HepG2 (cell line): ENCODE measurements around the gene TNRC18. TPM values are rescaled to one million over a fixed set of nuclear protein-coding genes. Genes with fewer than 3 reads are reported as not detected.

Experiments
- CREBL2 ChIP-seq: sonication (generic); formaldehyde crosslinking; IDR thresholded peaks from 2 replicates; pipeline ENCODE4 v1.8.1; 2023; ENCODE audit warnings: missing genetic modification reagents, mild to moderate bottlenecking, borderline replicate concordance
- FOXO4 ChIP-seq: sonication (generic); formaldehyde crosslinking; conservative IDR thresholded peaks from 2 replicates; pipeline ENCODE4 v1.8.1; 2023; ENCODE audit warnings: missing genetic modification reagents
- KLF13 ChIP-seq: sonication (generic); formaldehyde crosslinking; IDR thresholded peaks from 2 replicates; pipeline ENCODE4 v1.4.0; 2020; ENCODE audit warnings: mild to moderate bottlenecking, missing genetic modification reagents
- MLLT10 ChIP-seq: sonication (generic); formaldehyde crosslinking; IDR thresholded peaks from 2 replicates; pipeline ENCODE4 v1.4.0; 2020; ENCODE audit warnings: missing genetic modification reagents
- PBX2 ChIP-seq: IDR thresholded peaks from 2 replicates; pipeline ENCODE4 v1.6.1; 2016; ENCODE audit warnings: control low read depth
- SAFB2 ChIP-seq: sonication (generic); formaldehyde crosslinking; IDR thresholded peaks from 2 replicates; pipeline ENCODE4 v1.5.1; 2020; ENCODE audit warnings: missing genetic modification reagents, low read depth, mild to moderate bottlenecking, borderline replicate concordance
- TGIF2 ChIP-seq: IDR thresholded peaks from 2 replicates; pipeline ENCODE4 v1.6.1; 2016; ENCODE audit warnings: control low read depth, missing compliant biosample characterization
- TIGD3 ChIP-seq: sonication (generic); formaldehyde crosslinking; IDR thresholded peaks from 2 replicates; pipeline ENCODE4 v1.5.1; 2020; ENCODE audit warnings: mild to moderate bottlenecking, missing genetic modification reagents, borderline replicate concordance
- USF2 ChIP-seq, 2 experiments: sonication (generic) in 1 of 2; formaldehyde crosslinking in 1 of 2; IDR thresholded peaks; 2 replicates each; pipeline versions ENCODE4 v1.5.1 to v1.6.1; 2011 to 2020; ENCODE audit warnings: borderline replicate concordance in 1 of 2, low read depth in 1 of 2, low read length in 1 of 2, mild to moderate bottlenecking in 1 of 2, missing genetic modification reagents in 1 of 2, moderate library complexity in 1 of 2
- ZBTB2 ChIP-seq: sonication (generic); formaldehyde crosslinking; IDR thresholded peaks from 2 replicates; pipeline ENCODE4 v1.8.0; 2022; ENCODE audit warnings: low read depth, missing genetic modification reagents
- ZMYM3 ChIP-seq: sonication (generic); formaldehyde crosslinking; IDR thresholded peaks from 2 replicates; pipeline ENCODE4 v1.5.1; 2020; ENCODE audit warnings: mild to moderate bottlenecking, missing genetic modification reagents
- ZNF275 ChIP-seq: sonication (generic); formaldehyde crosslinking; IDR thresholded peaks from 2 replicates; pipeline ENCODE4 v1.8.0; 2022; ENCODE audit warnings: missing genetic modification reagents, mild to moderate bottlenecking, inconsistent platforms, borderline replicate concordance
- ZNF484 ChIP-seq: sonication (generic); formaldehyde crosslinking; IDR thresholded peaks from 2 replicates; pipeline ENCODE4 v1.5.1; 2020; ENCODE audit warnings: mild to moderate bottlenecking, low read depth, missing genetic modification reagents, borderline replicate concordance
- polyA plus RNA-seq, 8 experiments: library from polyadenylated mRNA; depleted of rRNA in 3 of 8; stranded (reverse) in 7 of 8; unstranded in 1 of 8; fragments of >200 nt; fragmentation: Illumina TruSeq in 4 of 8; extraction: Trizol in 4 of 8; gene quantifications; 2 replicates each; pipeline versions ENCODE4 v1.2.1 to v1.2.3, GENCODE V29; 2011 to 2016; ENCODE audit warnings: low read depth in 4 of 8, missing spikeins in 1 of 8, mixed read lengths in 1 of 8; ENCODE audit not compliant: insufficient read depth in 1 of 8
- total RNA-seq, 5 experiments: library from RNA; depleted of rRNA; stranded (reverse); fragments of >200 nt; fragmentation: Illumina TruSeq; extraction: Trizol; gene quantifications; 2 replicates each; pipeline ENCODE4 v1.2.3, GENCODE V29; 2016; ENCODE audit warnings: low read depth in 1 of 5
- TF ChIP-seq, protein P1 (sequence below): sonication (generic); formaldehyde crosslinking; IDR thresholded peaks from 2 replicates; pipeline ENCODE4 v1.8.0; 2022; ENCODE audit warnings: mild to moderate bottlenecking, missing genetic modification reagents

The TNRC18 gene
- total and polyA plus RNA-seq, 2 of the 13 experiments (the other 11 are each of a cell fraction or from before 2014, with no cell fraction given), result 11.7 to 17.4 TPM

GRCh38 chr7:5303061-5303460, 120.6 kb downstream of the TNRC18 start (continued):
- TF ChIP-seq ZNF275 (CRISPR knock-in tag) (no peak), ZNF484 (no peak), USF2 (IDR thresholded peaks at IDR 0.05; ENCODE audit: low read depth, low read length) (no peak), USF2 (CRISPR knock-in tag; IDR thresholded peaks at IDR 0.05; ENCODE audit: borderline replicate concordance) (no peak), TGIF2 (CRISPR knock-in tag) (no peak), CREBL2 (no peak), KLF13 (CRISPR knock-in tag) (no peak), ZBTB2 (CRISPR knock-in tag) (no peak), FOXO4 (CRISPR knock-in tag) (no peak), TIGD3 (no peak), ZMYM3 (CRISPR knock-in tag) (no peak), MLLT10 (CRISPR knock-in tag) (no peak), PBX2 (CRISPR knock-in tag) (no peak), SAFB2 (no peak)
- TF ChIP-seq, protein P1, sequence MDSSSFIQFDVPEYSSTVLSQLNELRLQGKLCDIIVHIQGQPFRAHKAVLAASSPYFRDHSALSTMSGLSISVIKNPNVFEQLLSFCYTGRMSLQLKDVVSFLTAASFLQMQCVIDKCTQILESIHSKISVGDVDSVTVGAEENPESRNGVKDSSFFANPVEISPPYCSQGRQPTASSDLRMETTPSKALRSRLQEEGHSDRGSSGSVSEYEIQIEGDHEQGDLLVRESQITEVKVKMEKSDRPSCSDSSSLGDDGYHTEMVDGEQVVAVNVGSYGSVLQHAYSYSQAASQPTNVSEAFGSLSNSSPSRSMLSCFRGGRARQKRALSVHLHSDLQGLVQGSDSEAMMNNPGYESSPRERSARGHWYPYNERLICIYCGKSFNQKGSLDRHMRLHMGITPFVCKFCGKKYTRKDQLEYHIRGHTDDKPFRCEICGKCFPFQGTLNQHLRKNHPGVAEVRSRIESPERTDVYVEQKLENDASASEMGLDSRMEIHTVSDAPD, result no peak
